H9 (cell line): ENCODE results near the gene THY1. TPM values are rescaled to one million over a fixed set of nuclear protein-coding genes. Genes with fewer than 3 reads are reported as not detected.
A peak's percentile ranks its signal among the peaks of the same experiment; 100 is the strongest.

Experiments
- DNase-seq: peaks from one replicate; pipeline ENCODE4 v3.0.0-alpha.2; 2017
- H2AFZ ChIP-seq: one replicate; pipeline ENCODE4 v1.6.1; 2013; ENCODE audit warnings: mild to moderate bottlenecking, low read length, control low read depth, moderate library complexity
- H2AK5ac ChIP-seq: 2 replicates; pipeline ENCODE4 v1.6.1; 2013; ENCODE audit warnings: low read length, control low read depth, mixed read lengths; ENCODE audit not compliant: insufficient read length
- H2BK120ac ChIP-seq: one replicate; pipeline ENCODE4 v1.6.1; 2013; ENCODE audit warnings: low read depth, mild to moderate bottlenecking, low read length, control low read depth, inconsistent platforms; ENCODE audit not compliant: poor library complexity, severe bottlenecking
- H2BK12ac ChIP-seq: 2 replicates; pipeline ENCODE4 v1.6.1; 2013; ENCODE audit warnings: low read length, control low read depth, mixed read lengths, low read depth; ENCODE audit not compliant: insufficient read length
- H2BK15ac ChIP-seq: 2 replicates; pipeline ENCODE4 v1.6.1; 2013; ENCODE audit warnings: low read depth, low read length, control low read depth
- H2BK20ac ChIP-seq: one replicate; pipeline ENCODE4 v1.6.1; 2013; ENCODE audit warnings: low read depth, mild to moderate bottlenecking, low read length, control low read depth, inconsistent platforms; ENCODE audit not compliant: poor library complexity, severe bottlenecking
- H2BK5ac ChIP-seq: 2 replicates; pipeline ENCODE4 v1.6.1; 2013; ENCODE audit warnings: low read length, control low read depth, mixed read lengths; ENCODE audit not compliant: insufficient read length
- H3K14ac ChIP-seq: 2 replicates; pipeline ENCODE4 v1.6.1; 2013; ENCODE audit warnings: low read length, control low read depth; ENCODE audit not compliant: insufficient read depth
- H3K18ac ChIP-seq: 2 replicates; pipeline ENCODE4 v1.6.1; 2013; ENCODE audit warnings: low read depth, mild to moderate bottlenecking, mixed read lengths, low read length, control low read depth; ENCODE audit not compliant: insufficient read length
- H3K23ac ChIP-seq: 2 replicates; pipeline ENCODE4 v1.6.1; 2013; ENCODE audit warnings: low read length, control low read depth, mixed read lengths, low read depth; ENCODE audit not compliant: insufficient read length
- H3K23me2 ChIP-seq: 2 replicates; pipeline ENCODE4 v1.6.1; 2013; ENCODE audit warnings: low read depth, mild to moderate bottlenecking, mixed read lengths, low read length, control low read depth; ENCODE audit not compliant: insufficient read length, poor library complexity, severe bottlenecking
- H3K27ac ChIP-seq: 2 replicates; pipeline ENCODE4 v1.5.1; 2013; ENCODE audit warnings: low read length, control low read depth, mixed read lengths, low read depth; ENCODE audit not compliant: insufficient read length
- H3K27me3 ChIP-seq: 2 replicates; pipeline ENCODE4 v1.6.1; 2013; ENCODE audit warnings: low read length, control low read depth, inconsistent platforms; ENCODE audit not compliant: insufficient read depth
- H3K4ac ChIP-seq: 2 replicates; pipeline ENCODE4 v1.6.1; 2013; ENCODE audit warnings: low read depth, mild to moderate bottlenecking, control low read depth, inconsistent platforms, low read length, moderate library complexity
- H3K4me1 ChIP-seq: 2 replicates; pipeline ENCODE4 v1.6.1; 2013; ENCODE audit warnings: low read length, control low read depth, inconsistent platforms; ENCODE audit not compliant: insufficient read depth
- H3K4me2 ChIP-seq: 2 replicates; pipeline ENCODE4 v1.6.1; 2013; ENCODE audit warnings: low read length, control low read depth, mixed read lengths; ENCODE audit not compliant: insufficient read length, insufficient read depth
- H3K56ac ChIP-seq: 2 replicates; pipeline ENCODE4 v1.6.1; 2013; ENCODE audit warnings: low read depth, mild to moderate bottlenecking, mixed read lengths, low read length, control low read depth; ENCODE audit not compliant: insufficient read length
- H3K79me1 ChIP-seq: 2 replicates; pipeline ENCODE4 v1.6.1; 2013; ENCODE audit warnings: low read depth, mild to moderate bottlenecking, moderate library complexity, low read length, control low read depth, inconsistent platforms; ENCODE audit not compliant: insufficient read depth, poor library complexity, severe bottlenecking
- H3K79me2 ChIP-seq: 2 replicates; pipeline ENCODE4 v1.6.1; 2013; ENCODE audit warnings: low read length, control low read depth, inconsistent platforms; ENCODE audit not compliant: insufficient read depth
- H3K9ac ChIP-seq: 2 replicates; pipeline ENCODE4 v1.6.1; 2013; ENCODE audit warnings: low read length, control low read depth, mixed read lengths; ENCODE audit not compliant: insufficient read length; ENCODE audit errors: extremely low read depth
- H3K9me3 ChIP-seq: one replicate; pipeline ENCODE4 v1.6.1; 2013; ENCODE audit warnings: low read depth, low read length, inconsistent platforms; ENCODE audit not compliant: control insufficient read depth
- H3T11ph ChIP-seq: one replicate; pipeline ENCODE4 v1.6.1; 2013; ENCODE audit warnings: mild to moderate bottlenecking, low read length, control low read depth, inconsistent platforms
- H4K20me1 ChIP-seq: one replicate; pipeline ENCODE4 v1.6.1; 2013; ENCODE audit not compliant: control insufficient read depth, insufficient read length, insufficient read depth
- H4K5ac ChIP-seq: 2 replicates; pipeline ENCODE4 v1.6.1; 2013; ENCODE audit warnings: low read depth, mild to moderate bottlenecking, mixed read lengths, low read length, control low read depth; ENCODE audit not compliant: insufficient read length
- H4K8ac ChIP-seq: replicated peaks from 2 replicates; pipeline ENCODE4 v1.6.1; 2013; ENCODE audit warnings: low read length, control low read depth, mixed read lengths, low read depth; ENCODE audit not compliant: insufficient read length
- H4K91ac ChIP-seq: 2 replicates; pipeline ENCODE4 v1.6.1; 2013; ENCODE audit warnings: low read depth, mild to moderate bottlenecking, moderate library complexity, mixed read lengths, low read length, control low read depth; ENCODE audit not compliant: insufficient read length
- H3K27ac Mint-ChIP-seq, 3 experiments: 2 replicates in 2 of 3; 3 replicates in 1 of 3; pipeline ENCODE4 v1.8.0; 2020 to 2021; ENCODE audit warnings: mixed read lengths in 3 of 3, mild to moderate bottlenecking in 1 of 3, moderate library complexity in 1 of 3
- H3K27me3 Mint-ChIP-seq: 2 replicates; pipeline ENCODE4 v1.8.0; 2021; ENCODE audit warnings: low read depth, mild to moderate bottlenecking, moderate library complexity, mixed read lengths
- H3K36me3 Mint-ChIP-seq, 3 experiments: 2 replicates in 2 of 3; 3 replicates in 1 of 3; pipeline ENCODE4 v1.8.0; 2020 to 2021; ENCODE audit warnings: low read depth in 3 of 3, mixed read lengths in 3 of 3; ENCODE audit not compliant: insufficient read depth in 1 of 3
- H3K4me1 Mint-ChIP-seq, 2 experiments: 2 replicates each; pipeline ENCODE4 v1.8.0; 2020; ENCODE audit warnings: mixed read lengths in 2 of 2
- H3K4me3 Mint-ChIP-seq, 2 experiments: 2 replicates in 1 of 2; 3 replicates in 1 of 2; pipeline ENCODE4 v1.8.0; 2020 to 2021; ENCODE audit warnings: mild to moderate bottlenecking in 2 of 2, mixed read lengths in 2 of 2, moderate library complexity in 1 of 2
- H3K9me3 Mint-ChIP-seq, 2 experiments: 2 replicates in 1 of 2; 3 replicates in 1 of 2; pipeline ENCODE4 v1.8.0; 2020; ENCODE audit warnings: mild to moderate bottlenecking in 2 of 2, mixed read lengths in 2 of 2, moderate library complexity in 1 of 2
- CTCF ChIP-seq: fragments of 200-600 bp; sonication (generic); conservative IDR thresholded peaks from 3 replicates; pipeline ENCODE4 v1.8.0; 2021; ENCODE audit warnings: antibody characterized with exemption, mild to moderate bottlenecking
- WGBS: extraction: QIAGEN DNeasy Blood & Tissue Kit; methylation state at CpG from one replicate; pipeline ENCODE4 v1.1.7; 2013; ENCODE audit warnings: missing lambda C conversion rate, low lambda C conversion rate, mixed read lengths; ENCODE audit not compliant: insufficient read length; ENCODE audit errors: extremely low coverage; 5-methylcytosine and 5-hydroxymethylcytosine counted together
- total RNA-seq: library from RNA; stranded (reverse); gene quantifications from 2 replicates; pipeline ENCODE4 v1.2.1, GENCODE V29; 2021

The THY1 gene
- total RNA-seq, 1 experiment from 2014 or later, result 176 TPM

GRCh38 chr11:119433358-119433725 is 10.4 kb upstream of the THY1 start:
- Histone ChIP-seq H3K4me1 (peaks cover 5% of the 10 kb centered on the region), H3K27me3 (no peaks in the 10 kb centered on the region), H3K9me3 (no peaks in the 10 kb centered on the region), H4K8ac (no peak overlapping the region), H2BK12ac (no peak overlapping the region), H4K5ac (no peak overlapping the region), H2BK20ac (no peak overlapping the region), H3T11ph (no peak overlapping the region), H2BK5ac (no peak overlapping the region), H3K23me2 (no peaks in the 10 kb centered on the region), H3K18ac (no peak overlapping the region), H2AFZ (no peak overlapping the region), H3K27ac (no peak overlapping the region), H3K14ac (no peak overlapping the region), H3K9ac (no peak overlapping the region), H3K4ac (no peak overlapping the region), H3K79me1 (no peaks in the 10 kb centered on the region), H2AK5ac (no peak overlapping the region), H3K79me2 (no peaks in the 10 kb centered on the region), H3K4me2 (no peak overlapping the region), H3K56ac (no peak overlapping the region), H2BK120ac (no peak overlapping the region), H4K20me1 (no peaks in the 10 kb centered on the region), H4K91ac (no peak overlapping the region), H3K23ac (no peak overlapping the region), H2BK15ac (no peak overlapping the region)
- DNase-seq, result no peak
- TF ChIP-seq CTCF, result no peak
- 0 out of 5 replicates have a peak overlapping the region, but pooled peaks of 1 of the 2 experiments have one; percentile 26 for H3K4me3 Mint-ChIP-seq
- peaks cover 9 to 10% of the 10 kb centered on the region in 2 experiments for H3K9me3 Mint-ChIP-seq
- no CpG with 5 or more reads among the region's 1 CpG for WGBS
- peaks cover 25% of the 10 kb centered on the region for H3K27me3 Mint-ChIP-seq
- H3K27ac Mint-ChIP-seq, result no peak overlapping the region; a peak in 1 of 7 replicates
- H3K4me1 Mint-ChIP-seq, result peaks cover 34 to 44% of the 10 kb centered on the region in 2 experiments
- H3K36me3 Mint-ChIP-seq, result peaks cover 0 to 9% (median 3%) of the 10 kb centered on the region in 3 experiments; a peak in 4 of 7 replicates
